Erythroblast (primary cell): ENCODE results near the gene GPATCH2L.

Experiments
- GATA1 ChIP-seq: IDR thresholded peaks from 2 replicates; pipeline ENCODE4 v1.6.1; 2011; ENCODE audit warnings: low read depth, mild to moderate bottlenecking, control low read depth, low read length, moderate library complexity
- POLR2A ChIP-seq: IDR thresholded peaks from 2 replicates; pipeline ENCODE4 v1.6.1; 2011; ENCODE audit warnings: mild to moderate bottlenecking, low read length

GRCh38 chr14:76138119-76138757 lies 13.5 kb upstream of the GPATCH2L start:
- TF ChIP-seq POLR2A (no peak), GATA1 (no peak)
